HepG2 (cell line): ENCODE data around the gene RAD54L. TPM values are rescaled to one million over a fixed set of nuclear protein-coding genes. Genes with fewer than 3 reads are reported as not detected.
A peak's percentile ranks its signal among the peaks of the same experiment; 100 is the strongest.

ENCODE experiments used
- DNMT3B ChIP-seq: conservative IDR thresholded peaks from 2 replicates; pipeline ENCODE4 v1.6.1; 2016; ENCODE audit warnings: missing biosample characterization, control low read depth
- EP300 ChIP-seq, 3 experiments: sonication (generic) in 1 of 3; formaldehyde crosslinking in 1 of 3; IDR thresholded peaks; 2 replicates each; pipeline versions ENCODE4 v1.5.1 to v1.6.1; 2011 to 2020; ENCODE audit warnings: low read depth in 2 of 3, low read length in 2 of 3, borderline replicate concordance in 1 of 3, improper control_type of control experiment in 1 of 3, mild to moderate bottlenecking in 1 of 3, missing genetic modification reagents in 1 of 3, moderate library complexity in 1 of 3
- FOXC1 ChIP-seq: sonication (generic); formaldehyde crosslinking; IDR thresholded peaks from 2 replicates; pipeline ENCODE4 v1.8.0; 2022; ENCODE audit warnings: mild to moderate bottlenecking, missing genetic modification reagents, borderline replicate concordance
- GABPB1 ChIP-seq: IDR thresholded peaks from 2 replicates; pipeline ENCODE4 v1.6.1; 2016; ENCODE audit warnings: mild to moderate bottlenecking, missing genetic modification reagents, moderate library complexity, missing compliant biosample characterization
- HMG20B ChIP-seq: conservative IDR thresholded peaks from 2 replicates; pipeline ENCODE4 v1.6.1; 2016; ENCODE audit warnings: missing genetic modification reagents, missing compliant biosample characterization
- NR2C2 ChIP-seq: sonication (generic); formaldehyde crosslinking; IDR thresholded peaks from 2 replicates; pipeline ENCODE4 v1.4.0; 2020; ENCODE audit warnings: missing genetic modification reagents, mild to moderate bottlenecking, moderate library complexity, borderline replicate concordance
- PHB2 ChIP-seq: fragments of 450-650 bp; IDR thresholded peaks from 2 replicates; pipeline ENCODE4 v1.6.1; 2018; ENCODE audit not compliant: partially characterized antibody
- REL ChIP-seq: sonication (generic); formaldehyde crosslinking; conservative IDR thresholded peaks from 2 replicates; pipeline ENCODE4 v1.8.0; 2022; ENCODE audit warnings: mild to moderate bottlenecking, missing genetic modification reagents, moderate library complexity
- SAP130 ChIP-seq: IDR thresholded peaks from 2 replicates; pipeline ENCODE4 v1.6.1; 2016; ENCODE audit warnings: low read depth
- SP140L ChIP-seq: sonication (generic); formaldehyde crosslinking; IDR thresholded peaks from 2 replicates; pipeline ENCODE4 v1.4.0; 2020; ENCODE audit warnings: missing genetic modification reagents, borderline replicate concordance
- TCF12 ChIP-seq, 2 experiments: fragments of 450-650 bp in 1 of 2; sonication (generic) in 1 of 2; formaldehyde crosslinking in 1 of 2; IDR thresholded peaks; 2 replicates each; pipeline versions ENCODE4 v1.6.1 to v1.8.0; 2017 to 2022; ENCODE audit warnings: antibody characterized with exemption in 1 of 2, mild to moderate bottlenecking in 1 of 2, missing genetic modification reagents in 1 of 2, moderate library complexity in 1 of 2
- ZNF816 ChIP-seq: sonication (generic); formaldehyde crosslinking; IDR thresholded peaks from 2 replicates; pipeline ENCODE4 v1.8.0; 2022; ENCODE audit warnings: missing genetic modification reagents, mild to moderate bottlenecking, borderline replicate concordance
- polyA plus RNA-seq, 8 experiments: library from polyadenylated mRNA; depleted of rRNA in 3 of 8; stranded (reverse) in 7 of 8; unstranded in 1 of 8; fragments of >200 nt; fragmentation: Illumina TruSeq in 4 of 8; extraction: Trizol in 4 of 8; gene quantifications; 2 replicates each; pipeline versions ENCODE4 v1.2.1 to v1.2.3, GENCODE V29; 2011 to 2016; ENCODE audit warnings: low read depth in 4 of 8, missing spikeins in 1 of 8, mixed read lengths in 1 of 8; ENCODE audit not compliant: insufficient read depth in 1 of 8
- total RNA-seq, 5 experiments: library from RNA; depleted of rRNA; stranded (reverse); fragments of >200 nt; fragmentation: Illumina TruSeq; extraction: Trizol; gene quantifications; 2 replicates each; pipeline ENCODE4 v1.2.3, GENCODE V29; 2016; ENCODE audit warnings: low read depth in 1 of 5
- TF ChIP-seq, protein P1 (sequence below): sonication (generic); formaldehyde crosslinking; IDR thresholded peaks from 2 replicates; pipeline ENCODE4 v1.4.0; 2020; ENCODE audit warnings: missing genetic modification reagents
- TF ChIP-seq, protein P2 (sequence below): sonication (generic); formaldehyde crosslinking; IDR thresholded peaks from 2 replicates; pipeline ENCODE4 v1.4.0; 2020; ENCODE audit warnings: missing genetic modification reagents
- TF ChIP-seq, protein P3 (sequence below): sonication (generic); formaldehyde crosslinking; IDR thresholded peaks from 2 replicates; pipeline ENCODE4 v1.4.0; 2020; ENCODE audit warnings: missing genetic modification reagents

Gene RAD54L
- total and polyA plus RNA-seq, 2 of the 13 experiments (the other 11 are each of a cell fraction or from before 2014, with no cell fraction given): 10.2 to 30.0 TPM

DNA sequence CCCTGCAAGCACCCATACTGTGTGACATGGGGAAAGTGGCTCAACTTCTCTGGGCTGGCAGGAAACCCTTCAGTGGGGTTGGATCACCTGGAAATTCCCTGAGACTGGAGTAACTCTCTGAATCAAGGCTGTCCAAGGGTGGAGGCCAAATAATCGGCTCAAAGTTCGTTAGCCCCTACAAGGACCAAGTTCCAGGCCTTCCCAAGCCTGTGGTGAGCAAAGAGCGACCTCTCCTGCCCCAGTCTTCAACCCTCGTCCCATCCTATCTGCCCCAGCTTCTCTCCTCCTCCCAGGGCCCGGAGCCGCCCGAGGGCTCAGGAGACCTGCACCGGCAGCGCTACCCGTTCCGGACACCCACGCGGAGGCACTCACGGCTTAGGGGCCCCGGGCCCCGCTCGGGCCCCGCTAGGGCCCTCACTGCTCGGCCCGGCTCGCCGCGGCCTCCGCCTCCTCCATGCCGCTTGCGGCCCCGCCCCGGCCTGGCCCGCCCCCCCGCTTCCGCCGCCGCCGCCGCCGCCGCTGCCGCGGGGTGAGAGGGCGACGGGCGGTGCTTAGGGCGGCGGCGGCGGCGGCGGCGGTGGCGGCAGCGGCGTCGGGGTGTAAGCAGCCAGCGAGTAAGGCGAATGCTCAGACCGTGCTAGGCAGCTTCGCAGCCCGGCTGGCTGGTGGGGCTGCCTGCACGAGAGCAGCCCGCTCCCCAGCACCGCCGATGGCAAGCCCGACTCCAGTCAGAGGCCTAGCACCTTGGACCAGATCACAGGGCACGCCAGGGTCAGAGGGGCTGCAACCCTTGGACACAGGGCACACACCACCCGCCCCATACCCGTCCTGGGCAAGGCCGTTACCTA is 49.4 kb upstream of the RAD54L start, which contains the start of gene POMGNT1 (continued):
- TF ChIP-seq, protein P1, sequence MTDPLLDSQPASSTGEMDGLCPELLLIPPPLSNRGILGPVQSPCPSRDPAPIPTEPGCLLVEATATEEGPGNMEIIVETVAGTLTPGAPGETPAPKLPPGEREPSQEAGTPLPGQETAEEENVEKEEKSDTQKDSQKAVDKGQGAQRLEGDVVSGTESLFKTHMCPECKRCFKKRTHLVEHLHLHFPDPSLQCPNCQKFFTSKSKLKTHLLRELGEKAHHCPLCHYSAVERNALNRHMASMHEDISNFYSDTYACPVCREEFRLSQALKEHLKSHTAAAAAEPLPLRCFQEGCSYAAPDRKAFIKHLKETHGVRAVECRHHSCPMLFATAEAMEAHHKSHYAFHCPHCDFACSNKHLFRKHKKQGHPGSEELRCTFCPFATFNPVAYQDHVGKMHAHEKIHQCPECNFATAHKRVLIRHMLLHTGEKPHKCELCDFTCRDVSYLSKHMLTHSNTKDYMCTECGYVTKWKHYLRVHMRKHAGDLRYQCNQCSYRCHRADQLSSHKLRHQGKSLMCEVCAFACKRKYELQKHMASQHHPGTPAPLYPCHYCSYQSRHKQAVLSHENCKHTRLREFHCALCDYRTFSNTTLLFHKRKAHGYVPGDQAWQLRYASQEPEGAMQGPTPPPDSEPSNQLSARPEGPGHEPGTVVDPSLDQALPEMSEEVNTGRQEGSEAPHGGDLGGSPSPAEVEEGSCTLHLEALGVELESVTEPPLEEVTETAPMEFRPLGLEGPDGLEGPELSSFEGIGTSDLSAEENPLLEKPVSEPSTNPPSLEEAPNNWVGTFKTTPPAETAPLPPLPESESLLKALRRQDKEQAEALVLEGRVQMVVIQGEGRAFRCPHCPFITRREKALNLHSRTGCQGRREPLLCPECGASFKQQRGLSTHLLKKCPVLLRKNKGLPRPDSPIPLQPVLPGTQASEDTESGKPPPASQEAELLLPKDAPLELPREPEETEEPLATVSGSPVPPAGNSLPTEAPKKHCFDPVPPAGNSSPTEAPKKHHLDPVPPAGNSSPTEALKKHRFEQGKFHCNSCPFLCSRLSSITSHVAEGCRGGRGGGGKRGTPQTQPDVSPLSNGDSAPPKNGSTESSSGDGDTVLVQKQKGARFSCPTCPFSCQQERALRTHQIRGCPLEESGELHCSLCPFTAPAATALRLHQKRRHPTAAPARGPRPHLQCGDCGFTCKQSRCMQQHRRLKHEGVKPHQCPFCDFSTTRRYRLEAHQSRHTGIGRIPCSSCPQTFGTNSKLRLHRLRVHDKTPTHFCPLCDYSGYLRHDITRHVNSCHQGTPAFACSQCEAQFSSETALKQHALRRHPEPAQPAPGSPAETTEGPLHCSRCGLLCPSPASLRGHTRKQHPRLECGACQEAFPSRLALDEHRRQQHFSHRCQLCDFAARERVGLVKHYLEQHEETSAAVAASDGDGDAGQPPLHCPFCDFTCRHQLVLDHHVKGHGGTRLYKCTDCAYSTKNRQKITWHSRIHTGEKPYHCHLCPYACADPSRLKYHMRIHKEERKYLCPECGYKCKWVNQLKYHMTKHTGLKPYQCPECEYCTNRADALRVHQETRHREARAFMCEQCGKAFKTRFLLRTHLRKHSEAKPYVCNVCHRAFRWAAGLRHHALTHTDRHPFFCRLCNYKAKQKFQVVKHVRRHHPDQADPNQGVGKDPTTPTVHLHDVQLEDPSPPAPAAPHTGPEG (CRISPR knock-in tag): peak; percentile 41; the same call in 1 of the 2 replicates
- peak; percentile 65; the same call in 1 of the 2 replicates for TF ChIP-seq SAP130 (CRISPR knock-in tag)
- no peak for TF ChIP-seq SP140L (CRISPR knock-in tag)
- no peak for TF ChIP-seq TCF12 (IDR thresholded peaks at IDR 0.05)
- peak; percentile 57; the same call in 1 of the 2 replicates for TF ChIP-seq TCF12 (CRISPR knock-in tag; IDR thresholded peaks at IDR 0.05)
- TF ChIP-seq, protein P2, sequence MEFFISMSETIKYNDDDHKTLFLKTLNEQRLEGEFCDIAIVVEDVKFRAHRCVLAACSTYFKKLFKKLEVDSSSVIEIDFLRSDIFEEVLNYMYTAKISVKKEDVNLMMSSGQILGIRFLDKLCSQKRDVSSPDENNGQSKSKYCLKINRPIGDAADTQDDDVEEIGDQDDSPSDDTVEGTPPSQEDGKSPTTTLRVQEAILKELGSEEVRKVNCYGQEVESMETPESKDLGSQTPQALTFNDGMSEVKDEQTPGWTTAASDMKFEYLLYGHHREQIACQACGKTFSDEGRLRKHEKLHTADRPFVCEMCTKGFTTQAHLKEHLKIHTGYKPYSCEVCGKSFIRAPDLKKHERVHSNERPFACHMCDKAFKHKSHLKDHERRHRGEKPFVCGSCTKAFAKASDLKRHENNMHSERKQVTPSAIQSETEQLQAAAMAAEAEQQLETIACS (CRISPR knock-in tag): no peak
- no peak for TF ChIP-seq REL (CRISPR knock-in tag)
- TF ChIP-seq, protein P3, sequence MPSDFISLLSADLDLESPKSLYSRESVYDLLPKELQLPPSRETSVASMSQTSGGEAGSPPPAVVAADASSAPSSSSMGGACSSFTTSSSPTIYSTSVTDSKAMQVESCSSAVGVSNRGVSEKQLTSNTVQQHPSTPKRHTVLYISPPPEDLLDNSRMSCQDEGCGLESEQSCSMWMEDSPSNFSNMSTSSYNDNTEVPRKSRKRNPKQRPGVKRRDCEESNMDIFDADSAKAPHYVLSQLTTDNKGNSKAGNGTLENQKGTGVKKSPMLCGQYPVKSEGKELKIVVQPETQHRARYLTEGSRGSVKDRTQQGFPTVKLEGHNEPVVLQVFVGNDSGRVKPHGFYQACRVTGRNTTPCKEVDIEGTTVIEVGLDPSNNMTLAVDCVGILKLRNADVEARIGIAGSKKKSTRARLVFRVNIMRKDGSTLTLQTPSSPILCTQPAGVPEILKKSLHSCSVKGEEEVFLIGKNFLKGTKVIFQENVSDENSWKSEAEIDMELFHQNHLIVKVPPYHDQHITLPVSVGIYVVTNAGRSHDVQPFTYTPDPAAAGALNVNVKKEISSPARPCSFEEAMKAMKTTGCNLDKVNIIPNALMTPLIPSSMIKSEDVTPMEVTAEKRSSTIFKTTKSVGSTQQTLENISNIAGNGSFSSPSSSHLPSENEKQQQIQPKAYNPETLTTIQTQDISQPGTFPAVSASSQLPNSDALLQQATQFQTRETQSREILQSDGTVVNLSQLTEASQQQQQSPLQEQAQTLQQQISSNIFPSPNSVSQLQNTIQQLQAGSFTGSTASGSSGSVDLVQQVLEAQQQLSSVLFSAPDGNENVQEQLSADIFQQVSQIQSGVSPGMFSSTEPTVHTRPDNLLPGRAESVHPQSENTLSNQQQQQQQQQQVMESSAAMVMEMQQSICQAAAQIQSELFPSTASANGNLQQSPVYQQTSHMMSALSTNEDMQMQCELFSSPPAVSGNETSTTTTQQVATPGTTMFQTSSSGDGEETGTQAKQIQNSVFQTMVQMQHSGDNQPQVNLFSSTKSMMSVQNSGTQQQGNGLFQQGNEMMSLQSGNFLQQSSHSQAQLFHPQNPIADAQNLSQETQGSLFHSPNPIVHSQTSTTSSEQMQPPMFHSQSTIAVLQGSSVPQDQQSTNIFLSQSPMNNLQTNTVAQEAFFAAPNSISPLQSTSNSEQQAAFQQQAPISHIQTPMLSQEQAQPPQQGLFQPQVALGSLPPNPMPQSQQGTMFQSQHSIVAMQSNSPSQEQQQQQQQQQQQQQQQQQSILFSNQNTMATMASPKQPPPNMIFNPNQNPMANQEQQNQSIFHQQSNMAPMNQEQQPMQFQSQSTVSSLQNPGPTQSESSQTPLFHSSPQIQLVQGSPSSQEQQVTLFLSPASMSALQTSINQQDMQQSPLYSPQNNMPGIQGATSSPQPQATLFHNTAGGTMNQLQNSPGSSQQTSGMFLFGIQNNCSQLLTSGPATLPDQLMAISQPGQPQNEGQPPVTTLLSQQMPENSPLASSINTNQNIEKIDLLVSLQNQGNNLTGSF (CRISPR knock-in tag): no peak
- no peak for TF ChIP-seq FOXC1 (CRISPR knock-in tag)
- TF ChIP-seq NR2C2: peak; percentile 86; the same call in 1 of the 2 replicates
- no peak for TF ChIP-seq ZNF816
- no peak for TF ChIP-seq EP300 (IDR thresholded peaks at IDR 0.05; ENCODE audit: low read depth in 2 of 2, low read length in 2 of 2)
- no peak for TF ChIP-seq EP300 (CRISPR knock-in tag; IDR thresholded peaks at IDR 0.05; ENCODE audit: borderline replicate concordance)
- TF ChIP-seq GABPB1: peak; percentile 80; the same call in 1 of the 2 replicates
- 0 out of 2 replicates have a peak, but pooled peaks have one; percentile 20 for TF ChIP-seq HMG20B (CRISPR knock-in tag)
- TF ChIP-seq PHB2: no peak
- TF ChIP-seq DNMT3B: no peak
